ENCODE data around the gene OR10A4.
"Not testable (repeated sequence)": the region's sequence is repeated elsewhere in the genome, so short reads cannot be mapped to it uniquely, and the experiment has no call there.

Gene OR10A4

GRCh38 chr11:6876325-6876724, at the start of gene OR10A4:
OR10A4 (plus strand) TSS chr11:6876625; CDS start chr11:6876648, 23 bp downstream.
- DNase-seq, result no peak

GRCh38 chr11:6828103-6828502, 48.3 kb upstream of the OR10A4 start:
- DNase-seq, result no peak

- DNase-seq, result no peak
Measured at GRCh38 chr11:6833356-6833755, 43.1 kb upstream of the OR10A4 start.

GRCh38 chr11:6834021-6834420, 42.4 kb upstream of the OR10A4 start:
- DNase-seq, result no peak

- DNase-seq, result no peak
Measured at GRCh38 chr11:6841694-6842093, 34.7 kb upstream of the OR10A4 start.

GRCh38 chr11:6843670-6844069, 32.8 kb upstream of the OR10A4 start:
- no peak for DNase-seq

GRCh38 chr11:6844356-6844755, 32.1 kb upstream of the OR10A4 start:
- no peak for DNase-seq

GRCh38 chr11:6845383-6845782, 31.0 kb upstream of the OR10A4 start, which contains the start of gene OR10A5:
OR10A5 (plus strand) TSS chr11:6845683; CDS start chr11:6845683, 0 bp downstream.
- DNase-seq, result no peak

GRCh38 chr11:6850526-6850925, 25.9 kb upstream of the OR10A4 start:
- DNase-seq, result no peak

- not testable (repeated sequence) for DNase-seq
Measured at GRCh38 chr11:6854801-6855200, 21.6 kb upstream of the OR10A4 start.

- DNase-seq, result no peak
Measured at GRCh38 chr11:6855971-6856541, 20.4 kb upstream of the OR10A4 start.

- DNase-seq, result no peak
Measured at GRCh38 chr11:6856871-6857270, 19.6 kb upstream of the OR10A4 start.

- no peak for DNase-seq
Measured at GRCh38 chr11:6862961-6863360, 13.5 kb upstream of the OR10A4 start, which contains the start of gene OR10A2. OR10A2 (plus strand) TSS chr11:6863057; CDS start chr11:6869755, 6,698 bp downstream.

GRCh38 chr11:6864438-6864837, 12.0 kb upstream of the OR10A4 start:
- no peak for DNase-seq

GRCh38 chr11:6871278-6871677, 5.1 kb upstream of the OR10A4 start:
- no peak for DNase-seq

GRCh38 chr11:6875761-6876160, 664 bp upstream of the OR10A4 start:
- no peak for DNase-seq

- no peak for DNase-seq
Measured at GRCh38 chr11:6876914-6877313, 489 bp downstream of the OR10A4 start.

GRCh38 chr11:6882751-6883150, 6.3 kb downstream of the OR10A4 start:
- DNase-seq, result no peak

GRCh38 chr11:6887711-6888110, 11.3 kb downstream of the OR10A4 start:
- not testable (repeated sequence) for DNase-seq

GRCh38 chr11:6888830-6889229, 12.4 kb downstream of the OR10A4 start:
- DNase-seq, result no peak

GRCh38 chr11:6889835-6890234, 13.4 kb downstream of the OR10A4 start:
- DNase-seq, result no peak

- no peak for DNase-seq
Measured at GRCh38 chr11:6892400-6892799, 16.0 kb downstream of the OR10A4 start, which contains the start of gene OR2D2. OR2D2 (minus strand) TSS chr11:6892500; CDS start chr11:6892500, 0 bp downstream.

- DNase-seq, result no peak
Measured at GRCh38 chr11:6894097-6894496, 17.7 kb downstream of the OR10A4 start.

GRCh38 chr11:6895010-6895409, 18.6 kb downstream of the OR10A4 start:
- DNase-seq, result no peak

GRCh38 chr11:6898911-6899310, 22.5 kb downstream of the OR10A4 start:
- no peak for DNase-seq
